ENCODE measurements around the gene MAGEA1.
A peak's percentile ranks its signal among the peaks of the same experiment; 100 is the strongest.

Gene MAGEA1

GRCh38 chrX:153216926-153217325, 37.8 kb downstream of the MAGEA1 start:
- DNase-seq (ENCODE audit: low read depth): no peak
- no peak overlapping the region for H3K4me3 ChIP-seq (ENCODE audit: low read length)

GRCh38 chrX:153225438-153226098, 46.5 kb downstream of the MAGEA1 start:
- H3K4me3 ChIP-seq (ENCODE audit: low read length): no peak overlapping the region
- TF ChIP-seq CTCF (conservative IDR thresholded peaks at IDR 0.05; ENCODE audit: low read depth, low read length): no peak
- DNase-seq (ENCODE audit: low read depth): no peak

More at GRCh38 chrX:153216926-153217325, 37.8 kb downstream of the MAGEA1 start:
- no peak for TF ChIP-seq CTCF (conservative IDR thresholded peaks at IDR 0.05; ENCODE audit: low read depth, low read length)

- DNase-seq (ENCODE audit: low read depth): peak; percentile 84
- H3K4me3 ChIP-seq (ENCODE audit: low read length): peak overlapping the region; percentile 39
- no peak for TF ChIP-seq CTCF (conservative IDR thresholded peaks at IDR 0.05; ENCODE audit: low read depth, low read length)
These were observed 47.5 kb downstream of the MAGEA1 start for GRCh38 chrX:153226344-153227185.

Measured in retinal pigment epithelial cell (primary cell).